Pancreas (tissue), 10 donors: ENCODE results near the gene SRPK3. TPM values are rescaled to one million over a fixed set of nuclear protein-coding genes. Genes with fewer than 3 reads are reported as not detected.

Source experiments
- ATAC-seq, 4 donors: fragments of 200-7000 bp; cut with Tn5 transposase; one replicate each; pipeline versions ENCODE4 v1.8.0 to v1.9.1; 2020; ENCODE audit warnings: mild to moderate bottlenecking in 4 of 4, moderate library complexity in 4 of 4
- DNase-seq, 6 donors: peaks; one replicate each; pipeline ENCODE4 v3.0.0-alpha.2; 2020
- FAIRE-seq: peaks from 2 replicates; lab custom pipeline; 2012; peaks lifted over from hg19 to GRCh38; lab: Jason Lieb, UNC
- H3K27ac ChIP-seq, 4 donors: fragments of 200-600 bp; sonication (generic); 1 replicate in 3 of 4; 2 replicates in 1 of 4; pipeline versions ENCODE4 v1.5.0 to v1.8.0; 2020
- H3K27me3 ChIP-seq, 4 donors: fragments of 200-600 bp; one replicate each; pipeline ENCODE4 v1.8.0; 2021
- H3K36me3 ChIP-seq, 3 donors: fragments of 200-600 bp; sonication (generic) in 1 of 3; one replicate each; pipeline versions ENCODE4 v1.5.0 to v1.8.0; 2020 to 2021
- H3K4me1 ChIP-seq, 3 donors: fragments of 200-600 bp; one replicate each; pipeline ENCODE4 v1.8.0; 2021
- H3K4me3 ChIP-seq, 4 donors: fragments of 200-600 bp; sonication (generic) in 2 of 4; one replicate each; pipeline versions ENCODE4 v1.5.0 to v1.8.0; 2020 to 2021
- H3K9me3 ChIP-seq, 4 donors: fragments of 200-600 bp; one replicate each; pipeline ENCODE4 v1.8.0; 2021
- CTCF ChIP-seq, 4 donors: fragments of 200-600 bp; sonication (generic) in 3 of 4; IDR thresholded peaks; one replicate each; pipeline versions ENCODE4 v1.5.0 to v1.8.0; 2021; ENCODE audit warnings: antibody characterized with exemption in 4 of 4
- WGBS, 2 donors: extraction: QIAGEN DNeasy Blood & Tissue Kit; methylation state at CpG; one replicate each; pipeline ENCODE4 v1.1.7; 2013; 5-methylcytosine and 5-hydroxymethylcytosine counted together
- intact Hi-C, 3 donors: fragments of 100-400 bp; cut with DNase I; formaldehyde crosslinking; loops; one replicate each; pipeline versions ENCODE4 v1.11.1 to v1.14.2; 2022
- polyA plus RNA-seq, 2 donors: library from polyadenylated mRNA; stranded (reverse); fragments of 200-250 nt; gene quantifications; one replicate each; pipeline ENCODE4 v1.2.3, GENCODE V29; 2013
- total RNA-seq, 6 donors: library from RNA; stranded (reverse); fragmentation: NEBNext Ultra II Directional in 4 of 6; extraction: Animal tissue kit (Norgen Biotek cat#: 25700) in 4 of 6; gene quantifications; one replicate each; pipeline versions ENCODE4 v1.2.1 to v1.2.4, GENCODE V29; 2021 to 2023
- donor health status: healthy with polysubstance abuse.
- donor health status: DM: no; HTN: no; CAD: no; lungs with moderate emphysema.
- donor health status: DM: no; HTN: no; CAD: no.
- donor health status: control.
- donor health status: control.
- donor health status: Bipolar disorder and iron deficiency.
- donor health status: DM: yes; HTN: yes; CAD: no.
- donor health status: DM: no; HTN: no; CAD: no.
- donor health status: DM: no; HTN: no; CAD: no.
- donor health status: DM: yes; HTN: yes; CAD: no.

Gene SRPK3
- total and polyA plus RNA-seq, 8 donors = 0.12 to 1.5 (median 0.24) TPM; not detected in 1

GRCh38 chrX:153779891-153780677 is 757 bp upstream of the SRPK3 start:
- intact Hi-C loops = loop anchor here in 1 of 3 donors (10.0 kb wide), 1 partner anchor 175 kb away; no protein-coding TSS in a partner anchor
- TF ChIP-seq CTCF (IDR thresholded peaks at IDR 0.05) = no peak
- H3K27ac ChIP-seq = no peak overlapping the region
- H3K27me3 ChIP-seq = no peaks in the 10 kb centered on the region
- WGBS, 2 donors = 72 to 86% methylated on average over 18 of the region's 18 CpGs
- no peak overlapping the region for H3K4me3 ChIP-seq
- no peaks in the 10 kb centered on the region for H3K4me1 ChIP-seq
- no peaks in the 10 kb centered on the region for H3K36me3 ChIP-seq
- peak in 1 of 4 donors; percentile 10 for ATAC-seq
- H3K9me3 ChIP-seq = no peaks in the 10 kb centered on the region
- no peak for FAIRE-seq
- DNase-seq = peak in 2 of 6 donors; percentile 22 to 47

GRCh38 chrX:153781428-153782047 is 697 bp downstream of the SRPK3 start:
- DNase-seq = peak in 1 of 6 donors; percentile 72
- Histone ChIP-seq H3K9me3 (no peaks in the 10 kb centered on the region), H3K27ac (no peak overlapping the region), H3K4me1 (no peaks in the 10 kb centered on the region), H3K4me3 (no peak overlapping the region), H3K27me3 (no peaks in the 10 kb centered on the region), H3K36me3 (peaks cover 0 to 10% (median 0%) of the 10 kb centered on the region in 3 donors)
- peak in 2 of 4 donors; percentile 9 to 12 for ATAC-seq
- WGBS, 2 donors = 69 to 71% methylated on average over 21 to 24 of the region's 24 CpGs
- TF ChIP-seq CTCF (IDR thresholded peaks at IDR 0.05) = no peak
- FAIRE-seq = no peak
- intact Hi-C loops = no loop called here

DNA sequence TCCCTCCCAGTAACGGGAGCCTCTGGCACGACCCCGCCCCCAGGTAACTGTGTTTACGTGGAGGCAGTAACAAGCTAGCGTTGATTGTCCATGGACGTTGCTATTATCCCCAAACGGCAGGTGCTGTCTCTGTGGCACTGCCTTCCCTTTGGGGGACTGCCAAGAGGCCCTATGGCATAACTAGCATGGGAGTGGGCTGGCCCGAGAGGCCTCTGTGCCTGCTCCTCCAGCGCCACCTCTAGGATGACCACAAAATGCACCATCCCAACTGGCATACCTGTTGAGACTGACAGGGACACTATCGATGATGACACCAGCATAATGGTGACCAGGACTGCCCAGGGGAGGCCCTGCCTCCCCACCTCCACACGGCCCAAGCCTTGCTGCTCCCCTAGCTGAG is 1.5 kb downstream of the SRPK3 start:
- Histone ChIP-seq H3K36me3 (peaks cover 0 to 10% (median 3%) of the 10 kb centered on the region in 3 donors), H3K27ac (no peak overlapping the region), H3K27me3 (no peaks in the 10 kb centered on the region), H3K9me3 (no peaks in the 10 kb centered on the region), H3K4me1 (no peaks in the 10 kb centered on the region), H3K4me3 (no peak overlapping the region)
- FAIRE-seq (no peak), ATAC-seq (no peak), DNase-seq (no peak)
- WGBS, 2 donors = 59 to 63% methylated on average over 11 of the region's 11 CpGs
- no peak for TF ChIP-seq CTCF (IDR thresholded peaks at IDR 0.05)
- intact Hi-C loops = no loop called here

DNA sequence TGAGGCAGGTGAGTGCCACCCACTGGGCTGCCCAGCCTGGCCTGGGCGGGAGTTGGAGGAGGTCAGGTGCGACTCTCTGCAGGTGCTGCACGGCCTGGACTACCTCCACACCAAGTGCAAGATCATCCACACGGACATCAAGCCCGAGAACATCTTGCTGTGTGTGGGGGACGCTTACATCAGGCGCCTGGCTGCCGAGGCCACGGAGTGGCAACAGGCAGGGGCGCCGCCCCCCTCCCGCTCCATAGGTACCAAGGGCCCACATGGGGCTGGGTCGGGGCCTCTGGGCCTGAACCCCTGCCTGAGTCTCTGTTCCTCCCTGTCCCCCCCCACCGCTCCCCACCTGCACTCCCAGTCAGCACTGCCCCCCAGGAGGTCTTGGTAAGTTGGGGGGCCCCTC is 2.0 kb downstream of the SRPK3 start:
- WGBS, 2 donors = 89 to 95% methylated on average over 11 to 14 of the region's 14 CpGs
- FAIRE-seq = no peak

More for the DNA sequence above, 2.0 kb downstream of the SRPK3 start:
- no peak for TF ChIP-seq CTCF (IDR thresholded peaks at IDR 0.05)
- Histone ChIP-seq H3K27me3 (no peaks in the 10 kb centered on the region), H3K27ac (no peak overlapping the region), H3K4me1 (no peaks in the 10 kb centered on the region), H3K36me3 (peaks cover 0 to 10% (median 8%) of the 10 kb centered on the region in 3 donors), H3K4me3 (no peak overlapping the region), H3K9me3 (no peaks in the 10 kb centered on the region)
- no peak for ATAC-seq
- intact Hi-C loops = no loop called here
- DNase-seq = no peak
